Natural killer cell (primary cell): ENCODE measurements around the gene GPR52. TPM values are rescaled to one million over a fixed set of nuclear protein-coding genes. Genes with fewer than 3 reads are reported as not detected.

Source experiments
- ATAC-seq, 3 donors: fragments of 150-1000 bp in 2 of 3; fragments of 200-7000 bp in 1 of 3; cut with Tn5 transposase; 1 replicate in 1 of 3; 2 replicates in 2 of 3; pipeline ENCODE4 v1.10.0; 2021; ENCODE audit warnings: mild to moderate bottlenecking in 2 of 3, moderate library complexity in 2 of 3
- DNase-seq, 2 donors: peaks; one replicate each; pipeline versions ENCODE4 v3.0.0 to v3.0.0-alpha.2; 2013 to 2021; ENCODE audit warnings: mixed read lengths in 1 of 2
- H3K27ac ChIP-seq: one replicate; pipeline ENCODE4 v1.5.1; 2013; ENCODE audit warnings: mild to moderate bottlenecking, low read length
- H3K27me3 ChIP-seq: one replicate; pipeline ENCODE4 v1.6.1; 2013; ENCODE audit warnings: low read length; ENCODE audit not compliant: control insufficient read depth, insufficient read depth
- H3K36me3 ChIP-seq: one replicate; pipeline ENCODE4 v1.6.1; 2013; ENCODE audit warnings: low read length; ENCODE audit not compliant: control insufficient read depth, insufficient read depth
- H3K4me1 ChIP-seq: one replicate; pipeline ENCODE4 v1.6.1; 2013; ENCODE audit warnings: low read length; ENCODE audit not compliant: control insufficient read depth, insufficient read depth
- H3K4me3 ChIP-seq: one replicate; pipeline ENCODE4 v1.5.1; 2013; ENCODE audit warnings: low read length
- H3K9me3 ChIP-seq: one replicate; pipeline ENCODE4 v1.6.1; 2013; ENCODE audit warnings: low read length; ENCODE audit not compliant: control insufficient read depth, insufficient read depth
- H3K27ac Mint-ChIP-seq, 2 donors: one replicate each; pipeline ENCODE4 v1.8.0; 2022; ENCODE audit warnings: mild to moderate bottlenecking in 2 of 2, mixed read lengths in 2 of 2, moderate library complexity in 1 of 2
- H3K27me3 Mint-ChIP-seq, 2 donors: one replicate each; pipeline ENCODE4 v1.8.0; 2022; ENCODE audit warnings: low read depth in 2 of 2, mixed read lengths in 2 of 2
- H3K36me3 Mint-ChIP-seq: one replicate; pipeline ENCODE4 v1.8.0; 2022; ENCODE audit warnings: mixed read lengths
- H3K4me1 Mint-ChIP-seq, 2 donors: one replicate each; pipeline ENCODE4 v1.8.0; 2022; ENCODE audit warnings: mixed read lengths in 2 of 2
- H3K4me3 Mint-ChIP-seq: one replicate; pipeline ENCODE4 v1.8.0; 2022; ENCODE audit warnings: mild to moderate bottlenecking, moderate library complexity, mixed read lengths
- H3K9me3 Mint-ChIP-seq, 2 donors: one replicate each; pipeline ENCODE4 v1.8.0; 2022; ENCODE audit warnings: mixed read lengths in 2 of 2
- CTCF ChIP-seq: fragments of 200-600 bp; IDR thresholded peaks from one replicate; pipeline ENCODE4 v1.8.0; 2022; ENCODE audit warnings: antibody characterized with exemption
- WGBS: methylation state at CpG from one replicate; pipeline ENCODE4 v1.1.7; 2013; ENCODE audit warnings: missing lambda C conversion rate; ENCODE audit not compliant: insufficient coverage; 5-methylcytosine and 5-hydroxymethylcytosine counted together
- intact Hi-C: fragments of 100-400 bp; cut with micrococcal nuclease; formaldehyde crosslinking; loops from one replicate; pipeline ENCODE4 v1.14.2; 2022
- total RNA-seq, 4 donors: library from RNA; stranded (reverse); fragments of 120-200 nt in 1 of 4; gene quantifications; one replicate each; pipeline versions ENCODE4 v1.2.3 to v1.2.4, GENCODE V29; 2013 to 2022

GPR52 gene
- total RNA-seq, 3 donors from 2014 or later (not counting 1 experiment from before 2014, with no cell fraction given) = 9.6 to 17.6 (median 14.1) TPM

DNA sequence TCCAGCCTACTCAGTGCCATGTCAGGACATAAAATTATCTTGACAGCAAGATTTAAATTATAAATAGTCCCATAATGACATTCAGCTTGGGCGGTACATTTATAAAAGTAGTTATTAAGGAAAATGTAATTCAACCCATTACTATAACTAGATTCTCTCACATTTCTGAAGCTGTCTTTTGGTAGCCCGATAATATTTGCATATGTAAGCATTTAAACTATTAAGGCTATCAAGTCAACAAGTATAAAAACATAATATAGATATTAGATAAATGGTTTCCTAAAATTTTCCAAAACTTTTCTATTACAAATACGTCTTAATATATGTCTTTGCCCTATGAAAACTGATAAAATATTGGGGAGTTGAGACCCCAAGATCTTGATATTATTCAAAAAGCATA lies 21.6 kb upstream of the GPR52 start:
- ATAC-seq (no peak), DNase-seq (no peak)
- Histone ChIP-seq H3K4me3 (no peak overlapping the region), H3K9me3 (no peaks in the 10 kb centered on the region), H3K27me3 (no peaks in the 10 kb centered on the region), H3K27ac (no peak overlapping the region), H3K36me3 (no peaks in the 10 kb centered on the region), H3K4me1 (no peaks in the 10 kb centered on the region)
- TF ChIP-seq CTCF = no peak
- Mint-ChIP-seq H3K27me3 (no peaks in the 10 kb centered on the region), H3K9me3 (no peaks in the 10 kb centered on the region), H3K27ac (no peak overlapping the region), H3K36me3 (no peaks in the 10 kb centered on the region), H3K4me1 (peaks cover 10 to 14% of the 10 kb centered on the region in 2 donors), H3K4me3 (no peak overlapping the region)
- intact Hi-C loops = no loop called here
- no CpG with 5 or more reads among the region's 3 CpGs for WGBS

DNA sequence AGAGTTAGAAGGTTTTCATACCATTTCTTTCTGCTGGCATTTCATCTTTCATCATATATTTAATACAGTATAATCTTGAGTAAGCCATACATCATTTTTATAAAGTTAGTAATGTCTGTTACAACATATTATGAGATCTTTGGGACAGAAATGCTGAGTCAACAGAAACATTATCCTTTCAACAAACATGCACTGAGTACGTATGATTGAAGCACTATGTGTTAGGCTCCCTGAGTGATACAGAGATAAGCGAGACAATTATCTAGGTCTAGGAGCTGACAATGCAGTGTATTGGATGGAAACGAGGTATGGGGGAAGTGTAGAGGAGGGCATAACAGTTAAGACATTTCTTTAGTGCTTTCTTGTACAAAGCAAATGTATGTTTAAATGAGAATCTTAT lies 19.7 kb upstream of the GPR52 start:
- ATAC-seq (no peak), DNase-seq (no peak)
- no peaks in the 10 kb centered on the region for H3K9me3 Mint-ChIP-seq
- no peak overlapping the region for H3K4me3 Mint-ChIP-seq
- Histone ChIP-seq H3K27ac (no peak overlapping the region), H3K4me3 (no peak overlapping the region), H3K36me3 (no peaks in the 10 kb centered on the region), H3K9me3 (no peaks in the 10 kb centered on the region), H3K4me1 (no peaks in the 10 kb centered on the region), H3K27me3 (no peaks in the 10 kb centered on the region)
- 92% methylated on average over 3 of the region's 3 CpGs for WGBS
- H3K27ac Mint-ChIP-seq = peak overlapping the region in 1 of 2 donors; percentile 12
- TF ChIP-seq CTCF = no peak
- intact Hi-C loops = no loop called here
- H3K36me3 Mint-ChIP-seq = no peaks in the 10 kb centered on the region
- peaks cover 6 to 14% of the 10 kb centered on the region in 2 donors for H3K4me1 Mint-ChIP-seq
- H3K27me3 Mint-ChIP-seq = no peaks in the 10 kb centered on the region

GRCh38 chr1:174428739-174429138 lies 19.0 kb upstream of the GPR52 start:
- peak overlapping the region in 1 of 2 donors; percentile 12 for H3K27ac Mint-ChIP-seq
- no peak for DNase-seq
- H3K9me3 Mint-ChIP-seq = no peaks in the 10 kb centered on the region
- Histone ChIP-seq H3K36me3 (no peaks in the 10 kb centered on the region), H3K9me3 (no peaks in the 10 kb centered on the region), H3K4me3 (no peak overlapping the region), H3K4me1 (no peaks in the 10 kb centered on the region), H3K27me3 (no peaks in the 10 kb centered on the region), H3K27ac (no peak overlapping the region)
- TF ChIP-seq CTCF = no peak
- no peak for ATAC-seq
- intact Hi-C loops = no loop called here
- no peak overlapping the region for H3K4me3 Mint-ChIP-seq
- H3K27me3 Mint-ChIP-seq = no peaks in the 10 kb centered on the region
- H3K4me1 Mint-ChIP-seq = peaks cover 6 to 14% of the 10 kb centered on the region in 2 donors
- H3K36me3 Mint-ChIP-seq = no peaks in the 10 kb centered on the region

GRCh38 chr1:174433451-174433850 lies 14.3 kb upstream of the GPR52 start:
- ATAC-seq = no peak
- no peaks in the 10 kb centered on the region for H3K36me3 Mint-ChIP-seq

More at GRCh38 chr1:174433451-174433850, 14.3 kb upstream of the GPR52 start:
- H3K4me1 ChIP-seq = no peaks in the 10 kb centered on the region
- no peak overlapping the region for H3K4me3 ChIP-seq
- H3K36me3 ChIP-seq = no peaks in the 10 kb centered on the region
- intact Hi-C loops = no loop called here
- no peak for TF ChIP-seq CTCF
- H3K27ac Mint-ChIP-seq = no peak overlapping the region
- H3K27ac ChIP-seq = no peak overlapping the region
- no peaks in the 10 kb centered on the region for H3K9me3 Mint-ChIP-seq
- peaks cover 0 to 7% of the 10 kb centered on the region in 2 donors for H3K4me1 Mint-ChIP-seq
- 100% methylated on average over 1 of the region's 1 CpG for WGBS
- no peaks in the 10 kb centered on the region for H3K27me3 Mint-ChIP-seq
- H3K9me3 ChIP-seq = no peaks in the 10 kb centered on the region
- DNase-seq = no peak
- no peaks in the 10 kb centered on the region for H3K27me3 ChIP-seq
- no peak overlapping the region for H3K4me3 Mint-ChIP-seq
